HepG2 (cell line): Measurements from ENCODE around the gene PPA1. TPM values are rescaled to one million over a fixed set of nuclear protein-coding genes. Genes with fewer than 3 reads are reported as not detected.

ENCODE experiments used
- GABPB1 ChIP-seq: IDR thresholded peaks from 2 replicates; pipeline ENCODE4 v1.6.1; 2016; ENCODE audit warnings: mild to moderate bottlenecking, missing genetic modification reagents, moderate library complexity, missing compliant biosample characterization
- HNF4G ChIP-seq, 2 experiments: sonication (generic) in 1 of 2; formaldehyde crosslinking in 1 of 2; IDR thresholded peaks; 2 replicates each; pipeline versions ENCODE4 v1.4.0 to v1.6.1; 2011 to 2020; ENCODE audit warnings: borderline replicate concordance in 2 of 2, low read depth in 2 of 2, mild to moderate bottlenecking in 2 of 2, low read length in 1 of 2, missing genetic modification reagents in 1 of 2, moderate library complexity in 1 of 2
- IKZF5 ChIP-seq: IDR thresholded peaks from 2 replicates; pipeline ENCODE4 v1.6.1; 2018; ENCODE audit warnings: missing genetic modification reagents, mild to moderate bottlenecking, missing compliant biosample characterization
- KLF12 ChIP-seq: sonication (generic); formaldehyde crosslinking; IDR thresholded peaks from 2 replicates; pipeline ENCODE4 v1.4.0; 2020; ENCODE audit warnings: missing genetic modification reagents, borderline replicate concordance
- MXD1 ChIP-seq: sonication (generic); formaldehyde crosslinking; IDR thresholded peaks from 2 replicates; pipeline ENCODE4 v1.4.0; 2020; ENCODE audit warnings: mild to moderate bottlenecking, missing genetic modification reagents
- PRDM15 ChIP-seq: sonication (generic); formaldehyde crosslinking; IDR thresholded peaks from 2 replicates; pipeline ENCODE4 v1.4.0; 2020; ENCODE audit warnings: missing genetic modification reagents
- PRMT3 ChIP-seq: sonication (generic); formaldehyde crosslinking; IDR thresholded peaks from 2 replicates; pipeline ENCODE4 v1.8.1; 2022; ENCODE audit warnings: low read depth, mild to moderate bottlenecking, moderate library complexity, missing genetic modification reagents, borderline replicate concordance
- RELA ChIP-seq: sonication (generic); formaldehyde crosslinking; IDR thresholded peaks from 2 replicates; pipeline ENCODE4 v1.4.0; 2020; ENCODE audit warnings: missing genetic modification reagents
- SMAD9 ChIP-seq: sonication (generic); formaldehyde crosslinking; IDR thresholded peaks from 2 replicates; pipeline ENCODE4 v1.5.1; 2020; ENCODE audit warnings: mild to moderate bottlenecking, missing genetic modification reagents
- ZBTB43 ChIP-seq: sonication (generic); formaldehyde crosslinking; conservative IDR thresholded peaks from 2 replicates; pipeline ENCODE4 v1.4.0; 2020; ENCODE audit warnings: missing genetic modification reagents
- ZMAT3 ChIP-seq: sonication (generic); formaldehyde crosslinking; conservative IDR thresholded peaks from 2 replicates; pipeline ENCODE4 v1.7.0; 2021; ENCODE audit warnings: missing genetic modification reagents
- ZMYM3 ChIP-seq: sonication (generic); formaldehyde crosslinking; IDR thresholded peaks from 2 replicates; pipeline ENCODE4 v1.5.1; 2020; ENCODE audit warnings: mild to moderate bottlenecking, missing genetic modification reagents
- ZNF136 ChIP-seq: sonication (generic); formaldehyde crosslinking; IDR thresholded peaks from 2 replicates; pipeline ENCODE4 v1.8.1; 2022; ENCODE audit warnings: low read depth, mild to moderate bottlenecking, moderate library complexity, missing genetic modification reagents
- ZNF232 ChIP-seq: sonication (generic); formaldehyde crosslinking; IDR thresholded peaks from 2 replicates; pipeline ENCODE4 v1.4.0; 2020; ENCODE audit warnings: missing genetic modification reagents, borderline replicate concordance
- ZNF644 ChIP-seq: IDR thresholded peaks from 2 replicates; pipeline ENCODE4 v1.6.1; 2016; ENCODE audit warnings: low read depth
- ZNF772 ChIP-seq: sonication (generic); formaldehyde crosslinking; IDR thresholded peaks from 2 replicates; pipeline ENCODE4 v1.5.0; 2020; ENCODE audit warnings: mild to moderate bottlenecking, missing genetic modification reagents
- ZNF784 ChIP-seq: sonication (generic); formaldehyde crosslinking; IDR thresholded peaks from 2 replicates; pipeline ENCODE4 v1.5.1; 2020; ENCODE audit warnings: missing genetic modification reagents, mild to moderate bottlenecking, borderline replicate concordance
- ZNF891 ChIP-seq: sonication (generic); formaldehyde crosslinking; IDR thresholded peaks from 2 replicates; pipeline ENCODE4 v1.5.0; 2020; ENCODE audit warnings: mild to moderate bottlenecking, missing genetic modification reagents
- polyA plus RNA-seq, 8 experiments: library from polyadenylated mRNA; depleted of rRNA in 3 of 8; stranded (reverse) in 7 of 8; unstranded in 1 of 8; fragments of >200 nt; fragmentation: Illumina TruSeq in 4 of 8; extraction: Trizol in 4 of 8; gene quantifications; 2 replicates each; pipeline versions ENCODE4 v1.2.1 to v1.2.3, GENCODE V29; 2011 to 2016; ENCODE audit warnings: low read depth in 4 of 8, missing spikeins in 1 of 8, mixed read lengths in 1 of 8; ENCODE audit not compliant: insufficient read depth in 1 of 8
- total RNA-seq, 5 experiments: library from RNA; depleted of rRNA; stranded (reverse); fragments of >200 nt; fragmentation: Illumina TruSeq; extraction: Trizol; gene quantifications; 2 replicates each; pipeline ENCODE4 v1.2.3, GENCODE V29; 2016; ENCODE audit warnings: low read depth in 1 of 5

PPA1 gene
- total and polyA plus RNA-seq, 2 of the 13 experiments (the other 11 are each of a cell fraction or from before 2014, with no cell fraction given) = 136 to 250 TPM

- TF ChIP-seq PRMT3 (CRISPR knock-in tag) (0 out of 2 replicates have a peak, but pooled peaks have one; percentile 73), ZNF891 (CRISPR knock-in tag) (peak; percentile 90), ZMYM3 (no peak), HNF4G (IDR thresholded peaks at IDR 0.05; ENCODE audit: borderline replicate concordance, low read depth, low read length) (peak; percentile 55; the same call in 1 of the 2 replicates), HNF4G (CRISPR knock-in tag; IDR thresholded peaks at IDR 0.05; ENCODE audit: borderline replicate concordance, low read depth) (0 out of 2 replicates have a peak, but pooled peaks have one; percentile 18), KLF12 (CRISPR knock-in tag) (peak; percentile 27; the same call in 1 of the 2 replicates), MXD1 (CRISPR knock-in tag) (peak; percentile 91; the same call in 1 of the 2 replicates), ZBTB43 (CRISPR knock-in tag) (no peak), ZNF784 (CRISPR knock-in tag) (peak; percentile 46; the same call in 1 of the 2 replicates), ZMAT3 (peak; percentile 51; the same call in 1 of the 2 replicates), RELA (CRISPR knock-in tag) (0 out of 2 replicates have a peak, but pooled peaks have one; percentile 27), ZNF644 (CRISPR knock-in tag) (peak; percentile 25; the same call in 1 of the 2 replicates), SMAD9 (CRISPR knock-in tag) (no peak), GABPB1 (CRISPR knock-in tag) (peak; percentile 77; the same call in 1 of the 2 replicates), PRDM15 (CRISPR knock-in tag) (no peak), IKZF5 (CRISPR knock-in tag) (peak; percentile 71; the same call in 1 of the 2 replicates), ZNF232 (CRISPR knock-in tag) (peak; percentile 68; the same call in 1 of the 2 replicates), ZNF772 (CRISPR knock-in tag) (peak; percentile 95), ZNF136 (no peak)
These were observed at the start of gene PPA1 (continued) for GRCh38 chr10:70233109-70233938.
